HG02642 (cell line): ENCODE results near the gene ZFAND6.
"Not testable (repeated sequence)": the region's sequence is repeated elsewhere in the genome, so short reads cannot be mapped to it uniquely, and the experiment has no call there.

Experiments used
- ATAC-seq: cut with Tn5 transposase; IDR thresholded peaks from one replicate; pipeline ENCODE4 v1.9.1; 2021; ENCODE audit warnings: mild to moderate bottlenecking; ENCODE audit not compliant: unreplicated experiment, poor library complexity

Gene ZFAND6

DNA sequence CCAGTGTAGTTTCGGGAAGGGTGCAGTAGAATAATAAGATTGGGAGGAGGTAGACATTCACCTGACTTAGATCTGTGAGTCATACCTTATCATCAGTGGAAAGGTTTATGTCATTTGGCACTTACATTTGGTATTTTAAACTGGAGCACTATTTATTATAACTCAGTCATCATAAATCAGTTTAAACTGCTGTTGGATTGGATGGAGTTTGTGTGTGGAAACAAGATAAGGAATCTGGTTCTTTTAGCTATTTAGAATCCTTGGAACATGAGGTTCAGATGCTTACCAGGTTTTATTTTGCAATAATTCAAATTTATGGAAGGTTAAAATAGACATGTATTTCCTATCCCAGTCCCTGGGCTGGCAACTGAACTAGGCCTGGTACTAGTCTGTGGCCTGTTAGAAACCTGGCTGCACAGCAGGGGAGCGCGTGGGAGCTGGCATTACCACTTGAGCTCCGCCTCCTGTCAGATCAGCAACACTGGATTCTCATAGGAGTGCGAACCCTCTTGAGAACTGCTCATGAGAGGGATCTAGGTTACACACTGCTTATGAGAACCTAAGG lies 34.5 kb downstream of the ZFAND6 start:
- ATAC-seq = no peak

DNA sequence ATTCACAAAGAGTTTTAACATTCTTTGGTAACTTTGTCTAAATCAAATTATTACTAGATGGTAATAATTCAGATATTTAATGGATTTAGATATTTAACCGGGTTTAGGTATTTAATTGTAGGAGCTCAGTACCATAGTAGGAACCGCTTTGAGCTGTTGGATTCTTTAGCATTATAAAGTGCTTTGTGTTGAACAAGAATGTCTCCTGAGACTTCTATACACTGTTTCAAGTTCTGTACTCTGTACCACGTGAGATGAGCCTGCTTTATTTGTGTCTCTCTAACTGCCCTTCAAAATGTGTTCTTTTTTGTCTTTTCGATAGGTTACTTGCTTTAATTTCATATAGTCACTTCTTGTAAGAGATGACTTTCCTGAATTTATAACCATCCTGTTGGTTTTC lies 36.0 kb downstream of the ZFAND6 start:
- no peak for ATAC-seq

DNA sequence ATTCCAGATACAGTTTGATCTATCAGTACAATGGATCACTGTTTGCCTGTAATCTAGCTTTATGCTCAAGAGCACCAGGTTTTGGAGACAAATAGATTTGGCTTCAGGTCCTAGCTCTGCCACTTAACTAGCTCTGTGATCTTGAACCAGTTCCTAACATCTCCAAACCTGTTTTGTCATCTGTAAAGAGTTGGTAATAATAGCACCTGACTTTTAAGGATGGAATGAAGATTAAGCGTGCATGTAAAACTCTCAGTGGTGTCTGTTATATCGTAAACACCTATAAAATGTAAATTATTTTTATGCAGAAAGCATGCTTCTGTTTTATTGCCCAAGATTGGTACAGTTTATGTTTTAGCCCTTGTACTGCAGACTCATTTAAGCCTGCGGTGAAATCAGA lies 36.5 kb downstream of the ZFAND6 start:
- ATAC-seq = no peak

DNA sequence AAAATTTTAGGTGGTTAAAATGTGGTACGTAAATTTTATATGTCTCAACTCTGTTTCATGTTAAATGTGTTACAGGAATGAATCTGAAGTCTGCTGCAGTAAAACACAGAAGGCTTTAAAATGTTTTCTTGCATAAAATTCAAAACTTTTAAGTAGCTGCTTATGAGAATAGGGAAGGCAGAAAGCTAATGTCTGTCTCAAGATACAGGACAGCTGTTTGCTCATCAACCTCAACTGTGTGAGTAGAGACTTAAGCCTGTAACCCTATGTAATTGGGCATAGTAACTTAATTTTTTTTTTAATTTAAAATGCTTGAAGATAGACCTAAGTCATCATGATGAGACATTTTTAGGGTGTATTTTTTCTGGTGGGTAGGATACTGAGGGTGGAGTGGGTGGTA lies 38.9 kb downstream of the ZFAND6 start:
- no peak for ATAC-seq

DNA sequence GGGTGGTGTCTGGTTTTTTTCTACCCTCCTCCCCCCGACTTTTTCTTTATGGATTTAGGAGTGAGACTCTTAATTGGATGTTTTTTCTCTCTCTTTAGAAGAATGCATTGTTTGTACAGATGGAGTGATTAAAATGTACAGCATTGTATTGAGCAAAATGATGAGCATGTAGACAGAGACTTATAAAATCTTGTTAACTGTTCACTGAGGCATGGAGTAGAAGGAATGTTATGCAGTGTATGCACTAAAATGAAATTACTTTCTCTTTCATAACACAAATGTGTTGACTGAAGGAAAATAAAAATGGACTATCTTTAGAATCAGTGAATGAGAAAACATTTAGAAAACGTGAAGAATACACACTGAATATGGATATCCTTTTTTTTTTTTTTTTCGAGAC lies 39.8 kb downstream of the ZFAND6 start:
- ATAC-seq = no peak

DNA sequence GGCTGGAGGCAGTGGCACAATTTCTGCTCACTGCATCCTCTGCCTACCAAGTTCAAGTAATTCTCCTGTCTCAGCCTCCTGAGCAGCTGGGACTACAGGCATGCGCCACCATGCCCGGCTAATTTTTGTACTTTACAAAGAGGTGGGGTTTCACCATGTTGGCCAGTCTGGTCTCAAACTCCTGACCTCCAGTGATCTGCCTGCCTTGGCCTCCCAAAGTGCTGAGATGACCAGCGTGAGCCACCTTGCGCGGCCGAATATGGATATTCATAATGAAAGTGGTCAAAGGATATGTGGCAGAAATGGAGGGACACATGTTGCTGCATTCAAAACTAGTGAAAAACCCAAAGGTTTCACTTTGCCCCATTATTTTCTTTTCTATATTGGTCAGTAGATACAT lies 40.2 kb downstream of the ZFAND6 start:
- ATAC-seq = not testable (repeated sequence)

DNA sequence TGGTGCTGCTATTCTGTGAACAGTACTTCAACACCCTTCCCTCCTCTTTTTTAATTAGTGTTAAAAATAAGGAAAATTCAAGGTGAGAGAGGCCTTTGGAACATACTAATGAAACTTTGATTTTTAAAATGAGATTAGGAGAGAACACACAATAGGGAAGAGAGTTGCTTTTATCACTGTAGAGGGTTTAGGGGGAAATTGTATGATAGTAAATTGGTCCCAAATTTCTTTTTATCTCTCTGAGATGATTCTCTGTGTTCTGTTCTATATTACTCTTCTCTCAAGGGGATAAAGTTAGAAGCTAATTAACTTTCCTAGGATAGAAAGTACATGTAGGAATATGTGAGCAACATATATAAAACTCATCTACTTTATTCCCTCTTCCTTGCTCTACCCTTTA lies 40.8 kb downstream of the ZFAND6 start:
- no peak for ATAC-seq

DNA sequence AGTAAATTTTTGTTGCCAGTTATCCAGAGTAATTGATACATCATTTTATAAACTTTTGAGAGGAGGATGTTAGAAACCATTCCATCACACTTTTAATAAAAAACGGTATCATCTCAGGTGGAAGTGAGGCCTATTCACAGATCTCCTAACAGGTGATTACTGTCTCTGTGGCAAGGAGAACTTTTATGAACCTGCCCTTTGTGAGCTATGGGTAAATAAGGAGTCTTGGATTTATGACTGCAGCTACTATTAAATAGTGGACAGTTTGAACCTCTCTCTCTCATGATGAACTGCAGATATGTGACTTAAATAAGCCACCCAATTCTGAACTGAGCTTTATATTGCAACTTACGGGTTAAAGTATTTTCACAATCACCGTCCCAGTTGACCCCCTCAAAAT lies 45.7 kb downstream of the ZFAND6 start:
- ATAC-seq = no peak

DNA sequence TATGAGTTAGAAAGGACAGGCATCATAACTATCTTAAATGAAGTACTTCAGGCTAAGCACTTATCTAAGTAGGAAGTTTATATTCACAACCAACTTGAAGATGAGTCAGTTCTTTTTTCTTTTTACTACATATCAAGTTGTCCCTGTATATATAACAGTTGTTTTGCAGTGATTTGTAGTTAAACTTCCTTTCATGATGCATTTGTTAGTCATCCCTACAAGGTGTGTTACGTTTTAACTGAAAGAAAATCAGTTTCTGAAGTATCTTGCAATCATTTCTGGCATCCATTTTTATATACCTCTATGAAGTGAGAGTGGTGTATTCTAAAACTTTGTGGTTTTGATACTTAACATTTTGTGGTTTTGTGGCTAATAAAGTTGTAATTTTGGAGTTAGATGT lies 46.1 kb downstream of the ZFAND6 start:
- no peak for ATAC-seq

DNA sequence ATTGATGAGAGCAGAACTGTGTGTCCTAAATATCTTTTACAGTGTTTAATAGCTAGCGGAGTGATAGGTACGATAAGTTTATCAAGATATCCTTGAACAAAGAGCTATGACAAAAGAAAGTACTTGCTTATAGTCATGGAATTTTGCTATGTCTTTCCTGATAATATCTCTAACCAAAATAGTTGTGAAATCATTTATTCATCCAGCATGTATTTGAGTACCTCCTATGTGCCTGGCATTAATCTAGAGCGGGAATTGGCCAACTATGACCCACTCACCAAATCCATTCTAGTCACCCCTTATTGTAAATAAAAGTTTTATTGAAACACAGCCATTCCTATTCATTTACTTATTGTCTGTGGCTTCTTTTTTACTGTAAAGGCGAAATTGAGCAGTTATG lies 46.6 kb downstream of the ZFAND6 start:
- no peak for ATAC-seq

DNA sequence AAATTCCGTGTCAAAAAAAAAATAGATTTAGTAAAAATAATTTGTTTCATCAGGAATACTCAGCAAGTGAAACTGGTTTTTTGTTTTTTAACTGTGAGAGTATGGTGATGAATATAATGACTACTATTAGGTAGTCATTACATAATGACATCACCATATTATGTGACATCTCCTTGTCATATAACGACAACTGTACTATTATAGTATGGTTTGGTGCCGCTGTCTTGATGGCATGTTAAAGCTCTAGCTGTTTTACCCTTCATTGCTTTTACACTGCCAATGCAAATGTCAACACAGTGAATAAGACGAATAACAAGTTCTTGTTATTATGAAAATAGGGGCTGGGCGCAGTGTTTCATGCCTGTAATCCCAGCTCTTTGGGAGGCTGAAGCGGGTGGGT lies 47.7 kb downstream of the ZFAND6 start:
- ATAC-seq = no peak

DNA sequence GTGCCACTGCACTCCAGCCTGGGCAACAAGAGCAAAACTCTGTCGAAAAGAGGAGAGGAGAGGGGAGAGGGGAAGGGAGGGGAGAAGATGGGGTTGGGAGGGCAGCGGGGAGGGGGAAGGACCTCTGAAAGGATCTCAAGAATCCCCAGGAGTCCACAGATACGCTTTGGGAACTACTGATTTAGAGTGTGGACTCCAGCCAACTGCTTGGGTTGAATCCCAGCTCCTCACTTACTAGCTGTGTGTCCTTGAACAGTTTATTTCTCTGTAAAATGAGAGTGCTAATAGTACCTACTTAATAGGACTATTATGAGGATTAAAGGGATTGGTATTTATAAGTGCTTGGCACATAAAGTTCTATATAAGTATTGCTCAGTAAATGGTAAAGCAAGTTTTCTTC lies 48.3 kb downstream of the ZFAND6 start:
- ATAC-seq = no peak

DNA sequence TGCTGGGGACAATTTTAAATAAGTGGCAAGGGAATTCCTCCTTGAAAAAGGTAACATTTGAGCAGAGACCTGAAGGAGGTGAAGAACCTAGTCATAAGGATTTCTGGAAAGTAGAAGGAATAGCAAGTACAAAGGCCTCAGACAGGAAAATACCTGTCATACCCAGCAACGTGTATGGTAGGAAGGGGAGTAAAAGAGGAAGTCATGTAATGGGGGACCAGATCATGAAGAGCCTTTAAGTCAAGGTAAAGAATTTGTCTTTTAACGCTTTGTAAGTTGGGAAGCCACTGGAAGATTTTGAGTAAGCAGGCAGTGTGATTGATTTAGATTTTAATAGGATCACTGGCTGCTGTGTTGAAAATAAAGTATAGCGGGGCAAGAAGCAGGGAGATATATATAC lies 49.9 kb downstream of the ZFAND6 start:
- ATAC-seq = no peak

DNA sequence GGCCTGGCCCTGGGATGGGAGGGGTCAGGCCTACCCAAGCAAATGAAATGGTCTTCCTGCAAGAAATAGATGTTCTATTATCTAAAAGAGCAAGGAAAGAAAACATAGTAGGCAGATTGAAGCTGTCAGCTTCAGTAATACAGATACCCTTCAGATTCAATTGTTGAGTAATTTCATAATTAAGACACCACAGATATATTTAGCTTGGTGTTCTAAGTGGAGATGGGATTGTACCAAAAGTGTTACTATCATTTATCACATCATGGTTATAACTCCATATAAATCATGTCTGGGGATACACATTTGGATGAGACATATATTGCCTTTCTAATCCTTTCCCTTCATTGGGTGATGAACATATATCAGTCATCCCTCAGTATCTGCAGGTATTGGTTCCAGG lies 51.4 kb downstream of the ZFAND6 start:
- ATAC-seq = no peak

DNA sequence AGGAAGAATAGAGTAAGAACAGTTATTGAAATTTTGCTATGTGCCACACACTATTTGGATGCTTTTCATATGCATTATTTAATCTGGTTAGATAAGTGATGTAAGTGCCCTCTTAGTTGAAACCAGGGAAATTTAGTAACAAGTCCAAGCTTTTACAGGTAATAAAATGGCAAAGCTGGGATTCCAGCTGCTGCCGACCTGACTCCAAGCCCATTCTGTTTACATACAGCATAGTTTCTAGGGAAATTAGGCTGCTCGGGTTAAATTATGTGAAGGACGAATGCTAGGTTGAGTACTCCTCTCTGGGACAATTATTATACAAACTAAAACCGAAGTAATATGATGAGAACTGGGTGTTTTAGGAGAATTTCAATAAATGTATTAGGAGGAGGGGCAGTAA lies 54.6 kb downstream of the ZFAND6 start:
- no peak for ATAC-seq

DNA sequence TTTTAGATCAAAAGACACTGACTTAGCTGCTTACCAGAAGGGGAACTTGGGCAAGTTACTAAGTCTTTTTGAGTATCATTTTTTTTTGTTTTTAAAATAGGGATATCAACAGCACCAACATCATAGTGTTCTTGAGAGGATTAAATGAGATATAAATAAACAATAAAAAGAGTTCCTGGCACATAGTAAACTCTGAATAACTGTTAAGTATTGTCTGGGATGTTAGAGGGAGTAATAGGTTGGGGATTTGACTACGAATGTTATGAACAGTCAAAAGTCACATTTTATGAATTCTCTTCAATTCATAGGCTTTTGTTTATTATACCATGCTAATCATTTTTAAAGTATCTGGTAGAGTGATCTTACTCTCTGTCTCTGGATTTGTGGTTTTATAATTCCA lies 55.5 kb downstream of the ZFAND6 start:
- ATAC-seq = no peak

DNA sequence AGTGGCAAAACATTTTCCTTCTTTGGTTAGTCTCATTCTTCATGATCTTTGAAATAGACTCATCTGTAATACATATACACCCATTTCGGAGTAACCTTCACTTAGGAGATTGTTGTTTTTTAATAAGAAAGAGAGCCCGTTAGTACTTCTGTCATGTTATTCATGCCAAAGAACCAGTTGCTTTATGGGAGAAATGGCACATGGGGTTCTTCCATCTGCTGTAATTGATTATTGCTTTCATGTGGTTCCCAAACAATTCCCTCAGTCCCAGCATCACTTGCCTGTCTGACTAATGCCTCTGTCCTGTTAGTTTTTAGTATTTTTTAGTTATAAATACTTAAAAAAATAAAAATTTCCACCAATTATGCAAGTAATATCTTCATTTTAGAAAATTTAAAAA lies 59.5 kb downstream of the ZFAND6 start:
- ATAC-seq = no peak

DNA sequence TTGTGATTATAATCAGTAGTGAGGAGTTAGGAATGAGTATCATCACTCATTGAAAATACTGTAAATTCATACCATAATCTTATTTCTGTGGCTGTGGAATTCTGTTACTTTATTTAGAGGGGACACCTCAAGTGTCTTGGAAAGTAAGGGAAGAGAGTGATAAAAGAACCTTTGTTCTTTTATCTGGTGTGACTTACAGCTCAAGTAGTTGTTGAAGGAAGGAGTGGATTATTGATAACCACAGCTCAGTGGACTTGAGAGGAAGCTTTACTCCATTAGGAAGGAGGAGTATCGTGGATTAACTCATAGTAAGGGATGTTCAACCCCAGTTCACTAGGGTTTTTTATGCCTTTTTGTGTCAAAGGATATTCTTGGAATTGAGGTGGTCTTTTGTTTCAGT lies 61.2 kb downstream of the ZFAND6 start:
- no peak for ATAC-seq

DNA sequence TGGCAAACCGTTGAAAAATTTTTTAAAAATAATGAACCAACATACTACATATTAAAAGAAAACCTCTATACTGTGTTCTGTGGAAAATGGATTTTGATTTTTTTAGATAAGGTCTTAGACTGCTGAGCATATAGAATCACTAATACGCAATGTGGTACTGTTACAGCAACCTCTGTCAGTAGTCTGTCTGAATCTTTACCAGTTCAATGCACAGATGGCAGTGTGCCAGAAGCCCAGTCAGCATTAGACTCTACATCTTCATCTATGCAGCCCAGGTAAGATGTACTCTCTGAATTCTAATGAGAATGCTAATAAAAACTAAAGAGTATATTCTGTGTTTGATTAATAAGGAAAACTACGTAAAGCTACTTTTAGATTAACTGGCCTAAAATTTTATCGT lies 62.1 kb downstream of the ZFAND6 start:
- ATAC-seq = no peak

DNA sequence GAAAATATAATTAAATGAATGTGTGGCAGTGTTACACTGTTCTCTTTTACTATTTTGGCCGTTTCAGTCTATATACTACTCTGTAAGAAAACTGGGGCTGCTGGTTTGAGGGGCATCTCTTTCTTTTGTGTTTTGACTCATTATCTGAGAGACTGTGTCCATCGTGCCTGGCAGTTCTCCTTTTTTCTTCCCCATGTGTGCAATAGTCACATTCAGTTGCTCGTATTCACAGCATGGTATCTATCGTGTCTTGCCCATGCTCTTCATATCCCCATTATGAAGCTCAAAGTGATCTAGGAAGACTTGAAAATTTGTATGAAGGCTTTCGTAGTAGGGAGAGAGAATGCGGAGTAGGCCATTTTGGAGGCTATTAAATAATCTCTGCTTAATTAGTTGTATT lies 63.6 kb downstream of the ZFAND6 start:
- ATAC-seq = no peak

DNA sequence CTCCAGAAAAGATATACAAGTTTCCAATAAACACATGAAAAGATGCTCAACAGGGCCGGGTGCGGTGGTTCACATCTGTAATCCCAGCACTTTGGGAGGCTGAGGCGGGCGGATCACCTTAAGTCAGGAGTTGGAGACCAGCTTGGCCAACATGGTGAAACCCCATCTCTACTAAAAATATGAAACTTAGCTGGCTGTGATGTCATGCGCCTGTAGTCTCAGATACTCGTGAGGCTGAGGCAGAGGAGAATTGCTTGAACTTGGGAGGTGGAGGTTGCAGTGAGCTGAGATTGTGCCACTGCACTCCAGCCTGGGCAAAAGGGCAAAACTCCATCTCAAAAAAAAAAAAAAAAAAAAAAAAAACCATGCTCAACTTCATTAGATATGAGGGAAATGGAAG lies 67.8 kb downstream of the ZFAND6 start:
- not testable (repeated sequence) for ATAC-seq

DNA sequence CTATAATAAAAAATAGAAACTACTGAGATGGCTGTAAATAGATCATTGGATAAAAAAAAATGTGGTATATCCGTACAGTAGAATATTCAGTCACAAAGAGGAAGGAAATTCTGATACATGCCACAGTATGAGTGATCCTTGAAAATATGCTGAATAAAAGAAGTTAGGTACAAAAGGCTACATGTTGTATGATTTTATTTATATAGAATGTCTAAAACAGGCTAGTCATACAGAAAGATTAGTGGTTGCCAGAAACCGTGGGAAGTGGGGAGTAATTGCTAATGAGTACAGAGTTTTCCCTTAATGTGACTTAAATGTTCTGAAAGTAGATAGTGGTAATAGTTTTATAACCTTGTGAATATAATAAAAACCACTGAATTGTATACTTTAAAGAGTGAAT lies 68.4 kb downstream of the ZFAND6 start:
- ATAC-seq = no peak

DNA sequence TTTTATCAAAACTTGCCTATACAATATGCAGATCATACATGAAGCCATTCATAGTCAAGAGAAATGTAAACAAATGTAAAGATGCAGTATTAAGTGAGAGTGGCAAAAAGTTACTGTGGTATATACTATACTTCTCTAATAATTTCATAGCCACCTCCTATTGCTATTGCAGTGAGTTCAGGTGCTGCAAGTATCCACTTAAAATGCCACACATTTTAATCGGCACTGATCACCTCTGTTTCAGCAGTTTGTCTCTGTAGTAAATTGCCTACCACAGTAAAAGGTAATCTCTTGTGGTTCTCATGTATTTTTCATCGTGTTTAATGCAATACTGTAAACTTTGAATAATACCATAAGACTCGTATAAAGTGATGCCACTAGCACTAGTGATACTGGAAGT lies 72.9 kb downstream of the ZFAND6 start:
- ATAC-seq = no peak
